Measurements from ENCODE around the gene MUC4. TPM values are rescaled to one million over a fixed set of nuclear protein-coding genes. Genes with fewer than 3 reads are reported as not detected.

Gene MUC4
- total and polyA plus RNA-seq, 7 experiments from 2014 or later: 0.07 to 0.48 TPM; not detected in 5

- Mint-ChIP-seq H3K27ac (no peak overlapping the region), H3K36me3 (no peaks in the 10 kb centered on the region), H3K4me3 (no peak overlapping the region), H3K9me3 (no peaks in the 10 kb centered on the region), H3K4me1 (no peaks in the 10 kb centered on the region), H3K27me3 (peaks cover 0 to 7% (median 0%) of the 10 kb centered on the region in 5 donors)
- DNase-seq: no peak
- no peak for ATAC-seq
- Histone ChIP-seq H3K4me3 (ENCODE audit: low read length) (no peak overlapping the region), H3K27me3 (ENCODE audit: control insufficient read depth in 2 of 2, insufficient read depth in 2 of 2, low read length in 2 of 2) (no peaks in the 10 kb centered on the region), H3K27ac (ENCODE audit: low read depth, low read length) (no peak overlapping the region), H3K9me3 (ENCODE audit: control insufficient read depth in 2 of 3, low read length in 3 of 3) (no peaks in the 10 kb centered on the region), H3K4me1 (ENCODE audit: control insufficient read depth in 2 of 2, insufficient read depth in 2 of 2, low read length in 2 of 2) (no peaks in the 10 kb centered on the region), H3K36me3 (ENCODE audit: control insufficient read depth in 2 of 3, insufficient read depth in 3 of 3, low read length in 3 of 3) (no peaks in the 10 kb centered on the region)
- POLR2A ChIA-PET: interaction anchor here (0.6 kb wide), 1 partner anchor 285 kb away, joined by 3 read pairs; no protein-coding TSS in a partner anchor
- CTCF ChIA-PET: no interaction called here
- intact Hi-C loops (cut with micrococcal nuclease): no loop called here
Observed at GRCh38 chr3:195836476-195837135, 24.9 kb upstream of the MUC4 start.

- peak overlapping the region in 1 of 9 donors; percentile 51 for H3K27ac Mint-ChIP-seq
Observed at GRCh38 chr3:195835791-195836190, 24.1 kb upstream of the MUC4 start.

GRCh38 chr3:195834675-195835583, 23.2 kb upstream of the MUC4 start:
- no peaks in the 10 kb centered on the region for H3K9me3 ChIP-seq (ENCODE audit: control insufficient read depth in 2 of 3, low read length in 3 of 3)
- DNase-seq (no peak), ATAC-seq (no peak)
- Mint-ChIP-seq H3K4me3 (no peak overlapping the region), H3K36me3 (no peaks in the 10 kb centered on the region), H3K27me3 (peaks cover 0 to 9% (median 0%) of the 10 kb centered on the region in 5 donors), H3K9me3 (no peaks in the 10 kb centered on the region), H3K4me1 (peaks cover 0 to 2% (median 0%) of the 10 kb centered on the region in 7 donors), H3K27ac (no peak overlapping the region)
- H3K36me3 ChIP-seq (ENCODE audit: control insufficient read depth in 2 of 3, insufficient read depth in 3 of 3, low read length in 3 of 3): no peaks in the 10 kb centered on the region
- CTCF ChIA-PET: no interaction called here
- no peaks in the 10 kb centered on the region for H3K4me1 ChIP-seq (ENCODE audit: control insufficient read depth in 2 of 2, insufficient read depth in 2 of 2, low read length in 2 of 2)
- intact Hi-C loops (cut with micrococcal nuclease): no loop called here
- no peak overlapping the region for H3K4me3 ChIP-seq (ENCODE audit: low read length)
- POLR2A ChIA-PET: no interaction called here
- no peak overlapping the region for H3K27ac ChIP-seq (ENCODE audit: low read depth, low read length)
- H3K27me3 ChIP-seq (ENCODE audit: control insufficient read depth in 2 of 2, insufficient read depth in 2 of 2, low read length in 2 of 2): no peaks in the 10 kb centered on the region

More at GRCh38 chr3:195835791-195836190, 24.1 kb upstream of the MUC4 start:
- Mint-ChIP-seq H3K4me1 (no peaks in the 10 kb centered on the region), H3K9me3 (no peaks in the 10 kb centered on the region), H3K36me3 (no peaks in the 10 kb centered on the region), H3K4me3 (no peak overlapping the region), H3K27me3 (peaks cover 0 to 9% (median 0%) of the 10 kb centered on the region in 5 donors)
- no peak overlapping the region for H3K4me3 ChIP-seq (ENCODE audit: low read length)
- H3K27me3 ChIP-seq (ENCODE audit: control insufficient read depth in 2 of 2, insufficient read depth in 2 of 2, low read length in 2 of 2): no peaks in the 10 kb centered on the region
- H3K27ac ChIP-seq (ENCODE audit: low read depth, low read length): no peak overlapping the region
- CTCF ChIA-PET: no interaction called here
- DNase-seq (no peak), ATAC-seq (no peak)
- POLR2A ChIA-PET: no interaction called here
- intact Hi-C loops (cut with micrococcal nuclease): no loop called here
- H3K36me3 ChIP-seq (ENCODE audit: control insufficient read depth in 2 of 3, insufficient read depth in 3 of 3, low read length in 3 of 3): no peaks in the 10 kb centered on the region
- no peaks in the 10 kb centered on the region for H3K9me3 ChIP-seq (ENCODE audit: control insufficient read depth in 2 of 3, low read length in 3 of 3)
- no peaks in the 10 kb centered on the region for H3K4me1 ChIP-seq (ENCODE audit: control insufficient read depth in 2 of 2, insufficient read depth in 2 of 2, low read length in 2 of 2)

- no peak for DNase-seq
- POLR2A ChIA-PET: no interaction called here
- H3K4me1 Mint-ChIP-seq: peaks cover 0 to 2% (median 0%) of the 10 kb centered on the region in 7 donors
Observed at GRCh38 chr3:195829897-195830254, 18.1 kb upstream of the MUC4 start.

GRCh38 chr3:195828762-195829161, 17.0 kb upstream of the MUC4 start:
- Histone ChIP-seq H3K27me3 (ENCODE audit: control insufficient read depth in 2 of 2, insufficient read depth in 2 of 2, low read length in 2 of 2) (no peaks in the 10 kb centered on the region), H3K4me3 (ENCODE audit: low read length) (no peak overlapping the region), H3K27ac (ENCODE audit: low read depth, low read length) (no peak overlapping the region), H3K9me3 (ENCODE audit: control insufficient read depth in 2 of 3, low read length in 3 of 3) (no peaks in the 10 kb centered on the region), H3K36me3 (ENCODE audit: control insufficient read depth in 2 of 3, insufficient read depth in 3 of 3, low read length in 3 of 3) (no peaks in the 10 kb centered on the region), H3K4me1 (ENCODE audit: control insufficient read depth in 2 of 2, insufficient read depth in 2 of 2, low read length in 2 of 2) (no peaks in the 10 kb centered on the region)
- H3K27me3 Mint-ChIP-seq: peaks cover 0 to 2% (median 0%) of the 10 kb centered on the region in 5 donors
- ATAC-seq (no peak), DNase-seq (no peak)
- intact Hi-C loops (cut with micrococcal nuclease): no loop called here
- no peak overlapping the region for H3K27ac Mint-ChIP-seq
- ChIA-PET POLR2A (no interaction called here), CTCF (no interaction called here)
- peaks cover 0 to 1% (median 0%) of the 10 kb centered on the region in 11 donors for H3K9me3 Mint-ChIP-seq
- no peaks in the 10 kb centered on the region for H3K36me3 Mint-ChIP-seq
- no peak overlapping the region for H3K4me3 Mint-ChIP-seq
- H3K4me1 Mint-ChIP-seq: peaks cover 0 to 2% (median 0%) of the 10 kb centered on the region in 7 donors

More at GRCh38 chr3:195829897-195830254, 18.1 kb upstream of the MUC4 start:
- H3K9me3 Mint-ChIP-seq: peaks cover 0 to 1% (median 0%) of the 10 kb centered on the region in 11 donors
- peaks cover 0 to 2% (median 0%) of the 10 kb centered on the region in 5 donors for H3K27me3 Mint-ChIP-seq
- intact Hi-C loops (cut with micrococcal nuclease): no loop called here
- CTCF ChIA-PET: no interaction called here
- Histone ChIP-seq H3K36me3 (ENCODE audit: control insufficient read depth in 2 of 3, insufficient read depth in 3 of 3, low read length in 3 of 3) (no peaks in the 10 kb centered on the region), H3K27me3 (ENCODE audit: control insufficient read depth in 2 of 2, insufficient read depth in 2 of 2, low read length in 2 of 2) (no peaks in the 10 kb centered on the region), H3K4me1 (ENCODE audit: control insufficient read depth in 2 of 2, insufficient read depth in 2 of 2, low read length in 2 of 2) (no peaks in the 10 kb centered on the region), H3K27ac (ENCODE audit: low read depth, low read length) (no peak overlapping the region), H3K4me3 (ENCODE audit: low read length) (no peak overlapping the region), H3K9me3 (ENCODE audit: control insufficient read depth in 2 of 3, low read length in 3 of 3) (no peaks in the 10 kb centered on the region)
- H3K27ac Mint-ChIP-seq: no peak overlapping the region
- no peak overlapping the region for H3K4me3 Mint-ChIP-seq
- H3K36me3 Mint-ChIP-seq: no peaks in the 10 kb centered on the region
- no peak for ATAC-seq

- intact Hi-C loops (cut with micrococcal nuclease): no loop called here
- H3K4me1 ChIP-seq (ENCODE audit: control insufficient read depth in 2 of 2, insufficient read depth in 2 of 2, low read length in 2 of 2): no peaks in the 10 kb centered on the region
- peaks cover 0 to 12% (median 0%) of the 10 kb centered on the region in 5 donors for H3K27me3 Mint-ChIP-seq
- no peaks in the 10 kb centered on the region for H3K36me3 Mint-ChIP-seq
- H3K4me3 ChIP-seq (ENCODE audit: low read length): no peak overlapping the region
- H3K36me3 ChIP-seq (ENCODE audit: control insufficient read depth in 2 of 3, insufficient read depth in 3 of 3, low read length in 3 of 3): no peaks in the 10 kb centered on the region
- ChIA-PET POLR2A (no interaction called here), CTCF (no interaction called here)
- no peak overlapping the region for H3K27ac ChIP-seq (ENCODE audit: low read depth, low read length)
- DNase-seq: no peak
- H3K4me3 Mint-ChIP-seq: no peak overlapping the region
- no peak for ATAC-seq
- H3K27ac Mint-ChIP-seq: no peak overlapping the region
- H3K27me3 ChIP-seq (ENCODE audit: control insufficient read depth in 2 of 2, insufficient read depth in 2 of 2, low read length in 2 of 2): no peaks in the 10 kb centered on the region
- H3K9me3 ChIP-seq (ENCODE audit: control insufficient read depth in 2 of 3, low read length in 3 of 3): no peaks in the 10 kb centered on the region
- peaks cover 0 to 2% (median 0%) of the 10 kb centered on the region in 7 donors for H3K4me1 Mint-ChIP-seq
- peaks cover 0 to 1% (median 0%) of the 10 kb centered on the region in 11 donors for H3K9me3 Mint-ChIP-seq
Observed at GRCh38 chr3:195825857-195826804, 14.4 kb upstream of the MUC4 start.

Measured in naive thymus-derived CD4-positive, alpha-beta T cell (primary cell).